T-helper 1 cell treated with Interleukin-12 subunit alpha and Interleukin-12 subunit beta and Interleukin-4 antibody, amounts not matched to agents 30 μg/mL and 1 μg/mL, for 36 hours (primary cell): ENCODE measurements around the gene LRRC56.
"Not testable (repeated sequence)": the region's sequence is repeated elsewhere in the genome, so short reads cannot be mapped to it uniquely, and the experiment has no call there.

Source experiments
- H3K27ac Mint-ChIP-seq: one replicate; pipeline ENCODE4 v1.8.0; 2021; ENCODE audit warnings: mild to moderate bottlenecking, mixed read lengths
- H3K27me3 Mint-ChIP-seq: one replicate; pipeline ENCODE4 v1.8.0; 2021; ENCODE audit warnings: low read depth, mixed read lengths
- H3K36me3 Mint-ChIP-seq: one replicate; pipeline ENCODE4 v1.8.0; 2021; ENCODE audit warnings: low read depth, mixed read lengths
- H3K4me1 Mint-ChIP-seq: one replicate; pipeline ENCODE4 v1.8.0; 2021; ENCODE audit warnings: low read depth, mixed read lengths
- H3K4me3 Mint-ChIP-seq: one replicate; pipeline ENCODE4 v1.8.0; 2021; ENCODE audit warnings: mild to moderate bottlenecking, moderate library complexity, mixed read lengths
- H3K9me3 Mint-ChIP-seq: one replicate; pipeline ENCODE4 v1.8.0; 2021; ENCODE audit warnings: mixed read lengths

Gene LRRC56

DNA sequence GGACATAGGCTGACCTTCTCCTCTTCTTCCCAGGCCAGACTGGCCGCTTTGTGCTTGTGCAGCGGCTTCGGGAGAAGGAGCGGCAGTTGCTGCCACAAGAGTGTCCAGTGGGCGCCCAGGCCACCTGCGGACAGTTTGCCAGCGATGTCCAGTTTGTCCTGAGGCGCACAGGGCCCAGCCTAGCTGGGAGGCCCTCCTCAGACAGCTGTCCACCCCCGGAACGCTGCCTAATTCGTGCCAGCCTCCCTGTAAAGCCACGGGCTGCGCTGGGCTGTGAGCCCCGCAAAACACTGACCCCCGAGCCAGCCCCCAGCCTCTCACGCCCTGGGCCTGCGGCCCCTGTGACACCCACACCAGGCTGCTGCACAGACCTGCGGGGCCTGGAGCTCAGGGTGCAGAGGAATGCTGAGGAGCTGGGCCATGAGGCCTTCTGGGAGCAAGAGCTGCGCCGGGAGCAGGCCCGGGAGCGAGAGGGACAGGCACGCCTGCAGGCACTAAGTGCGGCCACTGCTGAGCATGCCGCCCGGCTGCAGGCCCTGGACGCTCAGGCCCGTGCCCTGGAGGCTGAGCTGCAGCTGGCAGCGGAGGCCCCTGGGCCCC is 24.8 kb downstream of the LRRC56 start:
- H3K4me1 Mint-ChIP-seq, result peaks cover 13% of the 10 kb centered on the region
- no peaks in the 10 kb centered on the region for H3K9me3 Mint-ChIP-seq
- H3K27me3 Mint-ChIP-seq, result peaks cover 11% of the 10 kb centered on the region
- no peaks in the 10 kb centered on the region for H3K36me3 Mint-ChIP-seq
- H3K27ac Mint-ChIP-seq, result no peak overlapping the region
- H3K4me3 Mint-ChIP-seq, result peak overlapping the region; percentile 89

DNA sequence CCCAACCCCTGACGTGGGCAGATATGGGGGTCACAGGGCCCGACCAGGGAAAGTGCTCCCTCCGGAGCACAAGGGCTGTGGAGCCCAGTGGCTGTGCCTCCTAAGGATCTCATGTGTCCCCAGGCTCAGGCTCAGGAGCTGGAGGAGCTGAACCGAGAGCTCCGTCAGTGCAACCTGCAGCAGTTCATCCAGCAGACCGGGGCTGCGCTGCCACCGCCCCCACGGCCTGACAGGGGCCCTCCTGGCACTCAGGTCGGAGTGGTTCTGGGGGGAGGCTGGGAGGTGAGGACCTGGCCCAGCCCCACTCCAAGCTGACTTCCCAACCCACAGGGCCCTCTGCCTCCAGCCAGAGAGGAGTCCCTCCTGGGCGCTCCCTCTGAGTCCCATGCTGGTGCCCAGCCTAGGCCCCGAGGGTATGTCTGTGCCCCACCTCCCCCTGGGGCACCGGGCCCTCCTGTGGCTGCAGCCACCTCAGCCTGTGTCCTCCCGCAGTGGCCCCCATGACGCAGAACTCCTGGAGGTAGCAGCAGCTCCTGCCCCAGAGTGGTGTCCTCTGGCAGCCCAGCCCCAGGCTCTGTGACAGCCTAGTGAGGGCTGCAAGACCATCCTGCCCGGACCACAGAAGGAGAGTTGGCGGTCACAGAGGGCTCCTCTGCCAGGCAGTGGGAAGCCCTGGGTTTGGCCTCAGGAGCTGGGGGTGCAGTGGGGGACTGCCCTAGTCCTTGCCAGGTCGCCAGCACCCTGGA is 25.9 kb downstream of the LRRC56 start:
- no peak overlapping the region for H3K4me3 Mint-ChIP-seq
- H3K27ac Mint-ChIP-seq, result no peak overlapping the region
- H3K36me3 Mint-ChIP-seq, result no peaks in the 10 kb centered on the region
- H3K27me3 Mint-ChIP-seq, result peaks cover 4% of the 10 kb centered on the region
- H3K4me1 Mint-ChIP-seq, result peaks cover 18% of the 10 kb centered on the region
- no peaks in the 10 kb centered on the region for H3K9me3 Mint-ChIP-seq

DNA sequence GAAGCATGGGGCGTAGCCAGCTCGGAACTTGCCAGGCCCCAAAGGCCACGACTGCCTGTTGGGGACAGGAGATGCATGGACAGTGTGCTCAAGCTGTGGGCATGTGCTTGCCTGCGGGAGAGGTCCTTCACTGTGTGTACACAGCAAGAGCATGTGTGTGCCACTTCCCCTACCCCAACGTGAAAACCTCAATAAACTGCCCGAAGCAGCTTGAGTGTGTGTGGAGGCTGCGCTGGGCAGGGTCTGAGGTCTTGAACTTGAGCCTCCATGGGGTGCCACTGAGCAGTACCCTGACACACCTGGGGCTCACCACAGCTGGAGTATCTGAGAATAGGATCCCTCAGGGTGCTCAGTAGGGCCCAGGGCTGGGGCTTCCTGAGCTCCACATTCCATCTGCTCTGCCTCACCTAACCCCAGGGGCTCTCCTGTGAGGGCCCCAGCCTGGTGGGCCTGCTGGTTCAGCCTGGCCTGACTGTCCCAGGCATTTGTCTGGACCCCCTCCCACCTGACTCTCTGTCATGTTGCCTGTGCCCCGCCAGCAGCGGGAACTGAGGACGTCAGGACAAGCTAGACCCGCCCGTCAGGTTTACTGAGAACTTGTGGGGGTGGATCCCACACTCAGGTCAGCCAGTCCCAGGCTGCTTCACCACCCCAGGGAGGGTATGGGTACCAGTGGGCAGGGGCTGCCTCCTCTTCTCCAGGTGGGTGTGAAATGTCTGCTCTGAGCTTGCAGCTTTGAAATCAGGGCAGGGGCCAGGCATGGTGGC is 26.7 kb downstream of the LRRC56 start:
- H3K4me3 Mint-ChIP-seq, result no peak overlapping the region
- H3K4me1 Mint-ChIP-seq, result peaks cover 18% of the 10 kb centered on the region
- H3K36me3 Mint-ChIP-seq, result no peaks in the 10 kb centered on the region
- no peak overlapping the region for H3K27ac Mint-ChIP-seq
- H3K9me3 Mint-ChIP-seq, result no peaks in the 10 kb centered on the region
- peaks cover under 1% of the 10 kb centered on the region for H3K27me3 Mint-ChIP-seq

DNA sequence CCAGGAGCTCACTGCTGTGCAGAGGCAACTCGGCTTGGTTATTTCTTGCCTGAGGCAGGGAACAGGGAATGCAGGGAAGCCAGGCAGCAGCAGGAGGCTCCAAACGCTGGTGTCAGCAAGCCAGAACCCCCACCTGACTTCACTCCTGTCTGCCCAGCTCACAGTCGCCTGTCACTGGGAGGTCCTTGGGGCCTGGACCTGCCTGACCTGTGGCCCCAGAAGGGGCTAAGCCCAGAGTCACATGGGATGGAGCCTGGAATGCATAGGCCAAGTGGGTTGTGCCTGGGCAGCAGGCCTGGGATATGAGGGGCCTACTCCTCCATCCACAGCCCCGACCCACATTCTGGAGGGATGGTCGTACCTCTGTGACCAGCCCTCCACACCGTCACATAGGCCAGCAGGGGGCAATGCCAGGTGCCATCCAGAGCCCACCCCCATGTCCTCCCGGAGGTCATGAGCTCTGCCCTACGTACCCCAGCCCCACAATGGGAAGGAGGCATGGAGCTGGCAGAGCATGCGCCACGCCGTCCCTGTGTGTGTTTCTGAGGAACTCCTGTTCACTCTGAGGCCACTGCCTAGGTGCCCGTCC is 28.7 kb downstream of the LRRC56 start:
- no peaks in the 10 kb centered on the region for H3K36me3 Mint-ChIP-seq
- no peak overlapping the region for H3K27ac Mint-ChIP-seq
- no peak overlapping the region for H3K4me3 Mint-ChIP-seq
- peaks cover 13% of the 10 kb centered on the region for H3K4me1 Mint-ChIP-seq
- H3K9me3 Mint-ChIP-seq, result no peaks in the 10 kb centered on the region
- H3K27me3 Mint-ChIP-seq, result no peaks in the 10 kb centered on the region

DNA sequence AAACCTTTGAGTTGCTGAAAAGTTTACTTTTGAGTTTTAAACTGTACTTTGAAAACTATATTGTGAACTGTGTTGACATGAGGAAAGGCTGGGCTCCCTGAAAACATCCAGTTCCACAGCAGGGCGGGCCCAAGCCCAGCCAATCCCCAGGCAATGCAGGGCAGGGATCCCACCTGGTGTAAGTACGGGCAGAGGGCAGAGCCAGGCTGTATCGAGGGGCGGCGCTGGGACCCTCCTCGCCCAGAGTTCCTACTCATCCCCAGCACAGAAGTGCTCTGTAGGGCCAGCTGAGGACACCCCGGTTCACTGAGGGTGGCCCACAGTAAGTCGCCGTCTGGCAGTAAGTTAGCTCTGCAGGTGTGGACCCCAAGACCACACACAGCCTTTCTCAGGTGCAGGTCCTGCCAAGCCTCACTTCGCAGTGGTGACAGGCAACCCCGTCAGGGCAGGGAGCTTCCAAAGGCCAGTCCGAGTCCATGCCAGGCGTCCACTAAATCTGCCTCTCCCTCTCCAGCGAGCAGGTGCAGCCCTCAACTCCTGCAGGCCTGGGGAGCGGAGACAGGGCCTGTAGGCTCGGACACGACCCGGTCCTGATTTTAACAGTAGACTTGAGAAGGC is 29.8 kb downstream of the LRRC56 start:
- Mint-ChIP-seq H3K4me3 (peak overlapping the region; percentile 77), H3K27me3 (no peaks in the 10 kb centered on the region), H3K9me3 (no peaks in the 10 kb centered on the region), H3K36me3 (no peaks in the 10 kb centered on the region), H3K4me1 (peaks cover 9% of the 10 kb centered on the region), H3K27ac (peak overlapping the region; percentile 69)

DNA sequence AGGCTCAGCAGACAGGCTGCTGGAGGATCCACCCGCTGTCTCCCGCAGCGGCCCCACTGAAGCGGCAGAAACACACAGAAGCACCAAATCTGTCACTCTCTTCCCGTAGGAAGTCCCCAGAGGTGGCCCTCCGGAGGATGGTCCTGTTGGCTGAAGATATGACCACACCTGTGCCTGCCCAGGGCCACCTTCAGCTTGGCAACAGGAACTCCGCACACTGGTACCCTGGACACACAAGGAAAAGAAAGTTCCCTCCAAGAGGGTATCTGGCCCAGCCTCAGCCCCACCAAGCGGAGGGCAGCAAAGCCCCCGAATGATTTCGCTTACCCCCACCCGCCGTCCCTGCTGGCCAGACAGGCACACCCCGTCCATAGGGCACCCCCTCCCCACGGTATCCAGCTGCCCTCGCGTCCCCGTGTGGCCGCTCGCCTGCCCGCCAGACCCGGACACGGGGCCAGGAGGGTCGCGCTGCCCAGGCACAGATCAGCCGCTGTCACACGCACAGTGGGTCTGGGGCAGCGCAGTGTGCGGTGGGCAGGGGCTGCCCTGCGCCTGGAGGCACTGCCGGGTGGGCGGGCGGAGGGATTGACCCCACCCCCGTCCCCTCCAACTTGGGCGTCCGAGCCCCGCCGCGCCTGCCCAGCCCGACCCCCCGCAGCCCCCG is 30.4 kb downstream of the LRRC56 start:
- H3K9me3 Mint-ChIP-seq, result no peaks in the 10 kb centered on the region
- H3K36me3 Mint-ChIP-seq, result no peaks in the 10 kb centered on the region
- peak overlapping the region; percentile 77 for H3K4me3 Mint-ChIP-seq
- no peaks in the 10 kb centered on the region for H3K27me3 Mint-ChIP-seq
- H3K4me1 Mint-ChIP-seq, result peaks cover 9% of the 10 kb centered on the region
- H3K27ac Mint-ChIP-seq, result peak overlapping the region; percentile 69

DNA sequence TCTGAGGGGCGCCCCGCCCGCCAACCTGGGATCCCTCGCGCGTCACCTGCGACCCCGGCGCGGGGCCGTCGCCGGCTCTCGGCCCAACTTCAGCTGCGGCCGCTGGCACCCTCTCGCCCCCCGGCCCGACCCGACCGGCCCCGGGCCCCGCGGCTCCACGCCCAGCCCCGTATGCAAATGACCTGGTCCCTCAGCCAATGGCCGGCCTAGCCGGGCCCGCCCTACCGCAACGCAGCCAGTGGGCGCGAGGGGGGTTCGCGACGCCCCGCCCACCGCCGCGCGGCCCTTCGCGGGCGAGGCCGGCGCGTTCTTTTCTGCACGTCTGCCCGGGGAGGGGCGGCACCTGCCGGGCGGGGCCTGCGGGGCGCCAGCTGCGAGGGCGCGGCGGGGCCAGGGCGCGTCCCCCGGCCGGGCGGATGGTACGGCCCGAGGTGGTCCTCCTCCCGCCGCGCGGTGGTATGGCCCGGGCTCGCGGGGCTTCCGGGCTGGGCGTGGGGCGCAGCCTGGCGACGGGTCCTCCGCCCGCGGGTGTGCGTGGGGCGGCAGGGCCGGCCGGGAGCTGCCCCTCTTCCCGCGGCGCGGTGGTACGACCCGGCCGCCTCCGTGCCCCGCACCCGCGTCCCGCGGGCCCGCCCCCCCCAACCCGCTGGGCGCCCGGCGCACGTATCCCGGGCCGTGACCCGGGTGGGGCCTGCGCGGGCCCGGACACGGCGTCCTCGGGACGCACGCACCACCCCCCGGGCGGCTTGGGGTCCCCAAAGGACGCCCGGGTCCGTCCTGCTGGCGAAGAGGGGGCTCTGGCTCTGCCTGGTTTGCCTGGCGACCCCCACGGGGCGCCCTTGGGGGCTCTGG is 31.2 kb downstream of the LRRC56 start:
- H3K4me1 Mint-ChIP-seq, result peaks cover 9% of the 10 kb centered on the region
- no peaks in the 10 kb centered on the region for H3K36me3 Mint-ChIP-seq
- no peaks in the 10 kb centered on the region for H3K9me3 Mint-ChIP-seq
- H3K4me3 Mint-ChIP-seq, result peak overlapping the region; percentile 76
- H3K27ac Mint-ChIP-seq, result no peak overlapping the region
- H3K27me3 Mint-ChIP-seq, result no peaks in the 10 kb centered on the region

DNA sequence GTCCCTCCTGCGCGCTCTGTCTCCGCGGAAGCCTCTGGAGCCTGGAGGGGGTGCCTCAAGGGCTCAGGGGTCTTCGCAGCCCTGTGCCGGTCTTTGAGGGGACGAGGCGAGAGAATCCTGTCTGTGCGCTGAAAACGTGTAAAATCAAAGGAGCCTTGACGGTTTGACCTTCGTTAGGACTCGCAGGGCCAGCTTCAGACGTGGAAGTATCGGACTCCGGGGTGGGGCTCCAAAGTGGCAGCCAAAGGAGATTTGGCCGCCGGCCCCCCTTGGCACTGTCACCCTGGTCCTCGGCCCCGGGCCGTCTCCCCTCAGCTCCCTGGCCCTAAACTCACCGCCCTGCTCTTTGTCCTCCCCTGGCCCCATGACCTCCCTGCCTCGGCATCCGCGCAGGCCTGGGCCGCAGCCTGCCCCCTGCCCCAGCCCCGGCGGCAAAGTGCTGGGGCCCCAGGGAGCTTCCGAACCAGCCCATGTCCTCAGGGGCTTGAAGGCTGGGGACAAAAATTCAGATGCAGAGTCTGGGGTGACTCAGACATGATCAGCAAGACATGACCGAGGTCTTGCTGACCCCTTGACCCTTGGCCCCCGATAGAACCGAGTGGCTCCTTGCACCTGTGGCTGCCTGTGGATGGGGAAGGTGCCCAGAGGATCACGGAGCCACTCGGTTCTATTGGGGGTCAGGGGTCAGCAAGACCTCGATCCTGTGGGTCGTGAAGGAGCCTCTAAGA is 32.0 kb downstream of the LRRC56 start:
- H3K27ac Mint-ChIP-seq, result peak overlapping the region; percentile 49
- H3K36me3 Mint-ChIP-seq, result no peaks in the 10 kb centered on the region
- H3K9me3 Mint-ChIP-seq, result no peaks in the 10 kb centered on the region
- H3K4me3 Mint-ChIP-seq, result peak overlapping the region; percentile 76
- peaks cover 13% of the 10 kb centered on the region for H3K4me1 Mint-ChIP-seq
- peaks cover 4% of the 10 kb centered on the region for H3K27me3 Mint-ChIP-seq

DNA sequence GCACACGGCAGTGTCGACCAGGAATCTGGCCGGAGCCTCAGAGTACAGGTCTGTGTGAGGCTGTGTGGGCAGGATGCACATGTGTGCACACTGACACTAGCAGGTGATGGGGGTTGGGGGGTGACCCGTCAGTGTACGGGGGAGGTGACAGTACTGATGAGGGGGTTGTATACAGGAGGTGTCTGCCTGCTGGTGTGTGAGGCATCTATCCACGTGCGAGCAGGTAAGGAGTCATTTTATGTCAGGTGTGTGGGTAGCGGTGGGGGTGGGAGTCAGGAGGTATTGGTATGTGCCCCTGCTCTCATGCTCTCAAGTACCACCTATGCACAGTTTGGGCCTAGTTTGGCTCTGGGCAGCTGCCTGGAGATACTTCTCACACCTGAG is 34.5 kb downstream of the LRRC56 start:
- no peak overlapping the region for H3K27ac Mint-ChIP-seq
- peaks cover 12% of the 10 kb centered on the region for H3K27me3 Mint-ChIP-seq
- no peak overlapping the region for H3K4me3 Mint-ChIP-seq
- H3K36me3 Mint-ChIP-seq, result peaks cover 2% of the 10 kb centered on the region
- peaks cover 21% of the 10 kb centered on the region for H3K4me1 Mint-ChIP-seq
- H3K9me3 Mint-ChIP-seq, result no peaks in the 10 kb centered on the region

DNA sequence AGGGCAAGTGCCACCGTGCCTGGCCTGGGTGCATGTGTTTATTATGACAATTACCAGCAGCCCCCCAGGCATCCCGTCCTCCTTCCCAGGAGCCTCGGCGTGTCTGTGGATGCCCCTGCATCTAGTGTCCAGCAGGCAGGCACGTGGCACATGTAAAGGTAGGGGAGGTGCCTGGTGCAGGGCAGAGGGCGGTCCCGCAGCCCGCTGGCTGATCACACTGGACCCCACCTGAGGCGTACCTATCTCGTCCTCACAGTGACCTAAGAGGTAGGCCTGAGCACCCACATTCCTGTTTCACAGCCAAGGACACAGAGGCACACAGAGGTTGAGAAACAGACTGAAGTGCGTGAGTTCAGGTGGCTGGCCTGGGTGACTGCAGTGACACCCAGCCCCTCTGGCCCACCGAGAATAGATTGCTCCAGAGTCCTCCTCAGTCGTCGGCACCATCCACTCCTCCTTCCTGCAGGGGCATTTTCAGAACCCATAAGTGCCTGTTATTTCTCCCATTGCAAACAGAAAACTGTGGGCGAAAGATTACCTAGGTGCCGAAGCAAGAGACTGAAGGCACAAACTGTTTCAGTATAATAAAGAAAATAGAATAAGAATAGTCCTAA is 35.9 kb downstream of the LRRC56 start:
- no peak overlapping the region for H3K4me3 Mint-ChIP-seq
- H3K36me3 Mint-ChIP-seq, result peaks cover 6% of the 10 kb centered on the region
- no peak overlapping the region for H3K27ac Mint-ChIP-seq
- H3K4me1 Mint-ChIP-seq, result peaks cover 22% of the 10 kb centered on the region
- peaks cover 12% of the 10 kb centered on the region for H3K27me3 Mint-ChIP-seq
- H3K9me3 Mint-ChIP-seq, result no peaks in the 10 kb centered on the region

DNA sequence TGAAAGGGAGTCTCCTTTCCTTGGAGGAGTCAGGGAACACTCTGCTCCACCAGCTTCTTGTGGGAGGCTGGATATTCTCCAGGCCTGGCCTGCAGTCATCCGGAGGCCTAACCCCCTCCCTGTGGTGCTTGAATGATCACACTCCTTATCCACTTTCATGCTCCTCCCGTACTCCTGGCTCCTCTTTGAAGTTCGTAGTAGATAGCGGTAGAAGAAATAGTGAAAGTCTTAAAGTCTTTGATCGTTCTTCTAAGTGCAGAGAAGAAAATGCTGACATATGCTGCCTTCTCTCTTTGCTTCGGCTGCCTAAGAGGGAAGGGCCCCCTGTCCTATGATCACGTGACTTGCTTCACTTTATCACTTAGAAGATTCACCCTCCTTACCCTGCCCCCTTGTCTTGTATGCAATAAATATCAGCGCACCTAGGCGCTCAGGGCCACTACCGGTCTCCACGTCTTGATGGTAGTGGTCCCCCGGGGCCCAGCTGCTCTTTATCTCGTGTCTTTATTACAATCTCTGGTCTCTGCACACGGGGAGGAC is 36.8 kb downstream of the LRRC56 start:
- H3K27ac Mint-ChIP-seq, H3K9me3 Mint-ChIP-seq, H3K36me3 Mint-ChIP-seq: not testable (repeated sequence)
- Mint-ChIP-seq H3K4me1 (peaks cover 26% of the 10 kb centered on the region), H3K4me3 (peak overlapping the region; percentile 84), H3K27me3 (peaks cover 12% of the 10 kb centered on the region)

DNA sequence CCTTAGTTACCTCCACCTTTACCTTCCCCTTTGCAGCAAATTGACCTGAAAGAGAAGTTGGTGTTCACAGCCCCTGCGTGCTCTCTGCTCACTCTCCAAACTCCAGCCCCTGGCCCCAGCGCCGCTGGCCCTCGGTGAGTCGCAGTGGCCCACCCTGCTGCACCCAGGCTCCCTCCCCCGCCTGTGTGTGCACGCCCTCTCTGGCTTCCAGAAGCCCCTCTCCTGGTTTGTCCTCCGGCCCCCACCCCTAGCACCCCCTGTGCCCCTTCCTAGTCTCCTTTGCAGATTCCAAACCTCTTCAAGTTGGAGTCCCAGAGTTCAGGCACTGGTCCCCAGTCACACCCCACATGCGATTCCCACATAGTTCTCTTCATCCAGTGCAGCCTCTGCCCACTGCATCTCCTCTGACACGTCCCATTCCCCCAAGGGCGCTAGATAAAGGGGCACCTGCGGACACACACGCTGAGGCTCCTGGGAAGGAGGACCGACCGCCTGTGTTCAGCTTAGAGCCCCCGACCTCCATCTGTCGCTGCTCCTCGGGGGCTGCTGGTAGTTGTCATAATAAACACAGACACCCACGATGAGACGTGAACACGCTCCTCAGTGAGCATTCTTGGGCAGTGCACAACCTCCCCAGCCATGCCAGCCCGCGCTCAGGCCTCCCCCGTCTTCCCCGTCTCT is 37.4 kb downstream of the LRRC56 start:
- Mint-ChIP-seq H3K27me3 (peaks cover 12% of the 10 kb centered on the region), H3K4me1 (peaks cover 28% of the 10 kb centered on the region)

More for the DNA sequence above, 37.4 kb downstream of the LRRC56 start:
- Mint-ChIP-seq H3K36me3 (peaks cover 6% of the 10 kb centered on the region), H3K9me3 (no peaks in the 10 kb centered on the region), H3K27ac (peak overlapping the region; percentile 49), H3K4me3 (peak overlapping the region; percentile 84)
